GM18951 (cell line): ENCODE results near the gene TRIM17.

Experiments used
- POLR2A ChIP-seq: IDR thresholded peaks from 4 replicates; pipeline ENCODE4 v1.6.1; 2011; ENCODE audit warnings: mild to moderate bottlenecking; ENCODE audit not compliant: insufficient read length, insufficient read depth; ENCODE audit errors: extremely low read depth
- in situ Hi-C: fragments of 300-500 bp; cut with MboI; formaldehyde crosslinking; loops from one replicate; pipeline ENCODE4 v1.12.0; 2022; ENCODE audit warnings: low sequenced_read_pairs, mixed read lengths, inconsistent platforms; ENCODE audit not compliant: unreplicated experiment

TRIM17 gene

GRCh38 chr1:228359613-228360532, 56.8 kb downstream of the TRIM17 start:
- in situ Hi-C loops: no loop called here
- no peak for TF ChIP-seq POLR2A

DNA sequence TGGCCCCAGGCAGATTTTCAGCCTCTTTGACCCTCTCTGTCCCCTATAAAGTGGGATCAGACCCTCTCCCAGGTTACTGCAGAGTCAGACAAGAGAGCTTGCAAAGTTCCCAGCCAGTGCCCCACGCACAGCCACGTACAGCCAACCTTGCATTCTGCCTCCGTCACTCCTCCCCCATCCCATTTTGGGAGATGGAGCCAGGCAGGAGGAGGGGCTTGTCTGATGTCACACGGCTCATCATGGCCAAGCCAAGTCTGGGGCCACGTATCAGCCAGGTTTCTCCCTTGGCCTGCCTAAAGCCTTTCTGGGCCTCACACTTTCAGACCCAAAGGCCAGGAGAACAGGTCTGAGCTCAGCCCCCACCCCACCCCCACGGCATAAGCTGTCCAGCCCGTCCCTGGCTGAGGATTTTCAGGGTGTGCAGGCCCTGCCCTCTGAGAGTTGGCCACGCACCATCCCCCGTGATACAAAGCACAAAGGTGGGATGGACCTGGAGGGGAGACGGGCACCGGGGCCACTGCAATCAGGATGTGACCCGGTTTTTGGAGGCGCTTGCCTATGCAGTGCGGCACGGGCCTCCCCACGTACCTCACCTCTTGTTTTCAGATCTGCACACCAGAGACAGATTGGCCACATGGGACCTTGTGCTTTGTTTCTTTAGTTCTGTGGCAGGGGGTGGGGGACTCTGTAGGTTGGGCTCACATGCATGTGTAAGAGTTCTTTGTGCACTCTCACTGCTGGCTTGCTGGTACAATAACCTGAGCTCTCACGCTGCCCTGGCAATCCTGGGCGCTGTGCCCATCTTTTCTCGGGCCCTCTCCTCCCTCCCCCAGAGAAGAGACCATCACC, 57.7 kb downstream of the TRIM17 start:
- in situ Hi-C loops: no loop called here
- no peak for TF ChIP-seq POLR2A

DNA sequence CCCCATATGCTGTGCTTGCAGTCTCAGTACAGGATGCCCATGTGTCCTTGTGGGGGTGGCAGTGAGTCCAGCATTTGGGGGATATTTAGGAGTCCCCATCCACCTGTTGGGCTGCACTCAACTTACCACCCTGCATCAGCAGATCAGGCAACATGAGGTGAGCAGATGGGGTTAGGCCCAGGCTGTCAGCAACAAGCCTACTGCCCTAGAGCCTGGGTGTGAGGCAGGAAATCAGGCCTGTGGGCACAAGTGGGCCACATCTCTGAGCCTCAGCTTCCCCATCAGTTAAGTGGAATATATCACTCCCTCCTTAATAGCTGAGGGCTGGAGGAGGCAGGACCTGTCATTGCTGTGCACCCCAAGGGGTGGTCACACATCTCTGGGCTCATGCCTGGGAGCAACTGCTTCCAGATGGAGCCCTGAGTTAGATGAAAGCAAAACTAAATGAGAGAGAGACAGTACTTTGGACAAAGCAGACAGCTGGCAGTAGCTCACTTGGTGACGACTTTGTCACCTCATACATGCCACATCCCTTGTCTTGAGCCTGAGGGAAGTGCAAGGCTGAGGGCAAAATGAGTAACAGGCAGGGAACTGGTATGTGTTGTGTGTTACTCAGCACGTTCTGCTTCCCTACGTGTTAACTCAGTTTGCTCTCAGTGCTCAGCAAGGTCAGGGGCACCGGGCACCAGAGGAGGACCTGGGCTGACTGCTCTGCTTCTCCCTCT, 58.5 kb downstream of the TRIM17 start:
- in situ Hi-C loops: no loop called here

More for the DNA sequence above, 58.5 kb downstream of the TRIM17 start:
- no peak for TF ChIP-seq POLR2A
